HG03571 (cell line): ENCODE measurements around the gene MRTFA.

Experiments
- ATAC-seq: cut with Tn5 transposase; IDR thresholded peaks from one replicate; pipeline ENCODE4 v1.9.1; 2021; ENCODE audit not compliant: unreplicated experiment

Gene MRTFA

GRCh38 chr22:40415531-40416266, 220.8 kb downstream of the MRTFA start:
- ATAC-seq = no peak

GRCh38 chr22:40414838-40415505, 221.5 kb downstream of the MRTFA start:
- ATAC-seq = no peak

GRCh38 chr22:40414311-40414710, 222.2 kb downstream of the MRTFA start:
- no peak for ATAC-seq

- ATAC-seq = no peak
Observed at GRCh38 chr22:40413873-40414272, 222.6 kb downstream of the MRTFA start.

GRCh38 chr22:40412441-40412840, 224.1 kb downstream of the MRTFA start:
- ATAC-seq = no peak

- ATAC-seq = no peak
Observed at GRCh38 chr22:40411506-40411861, 225.0 kb downstream of the MRTFA start.

GRCh38 chr22:40410731-40411505, 225.6 kb downstream of the MRTFA start:
- no peak for ATAC-seq

GRCh38 chr22:40410272-40410671, 226.2 kb downstream of the MRTFA start:
- no peak for ATAC-seq

- ATAC-seq = no peak
Observed at GRCh38 chr22:40409613-40410113, 226.9 kb downstream of the MRTFA start.

- no peak for ATAC-seq
Observed at GRCh38 chr22:40408718-40409612, 227.6 kb downstream of the MRTFA start.

- ATAC-seq = no peak
Observed at GRCh38 chr22:40407831-40408717, 228.4 kb downstream of the MRTFA start.

GRCh38 chr22:40407021-40407761, 229.3 kb downstream of the MRTFA start:
- no peak for ATAC-seq

GRCh38 chr22:40406063-40406890, 230.2 kb downstream of the MRTFA start:
- no peak for ATAC-seq

- ATAC-seq = no peak
Observed at GRCh38 chr22:40405178-40406062, 231.1 kb downstream of the MRTFA start.

GRCh38 chr22:40404251-40405177, 232.0 kb downstream of the MRTFA start:
- no peak for ATAC-seq

GRCh38 chr22:40403651-40404050, 232.9 kb downstream of the MRTFA start:
- no peak for ATAC-seq
